Activated CD4-positive, alpha-beta T cell treated with anti-CD3 and anti-CD28 coated beads, Interleukin-2, amount 50 U/mL, for 16 hours (primary cell): Measurements from ENCODE around the gene CDK2.
"Not testable (repeated sequence)": the region's sequence is repeated elsewhere in the genome, so short reads cannot be mapped to it uniquely, and the experiment has no call there.

Experiments used
- DNase-seq: peaks from one replicate; pipeline ENCODE4 v3.0.0-alpha.2; 2020

CDK2 gene

DNA sequence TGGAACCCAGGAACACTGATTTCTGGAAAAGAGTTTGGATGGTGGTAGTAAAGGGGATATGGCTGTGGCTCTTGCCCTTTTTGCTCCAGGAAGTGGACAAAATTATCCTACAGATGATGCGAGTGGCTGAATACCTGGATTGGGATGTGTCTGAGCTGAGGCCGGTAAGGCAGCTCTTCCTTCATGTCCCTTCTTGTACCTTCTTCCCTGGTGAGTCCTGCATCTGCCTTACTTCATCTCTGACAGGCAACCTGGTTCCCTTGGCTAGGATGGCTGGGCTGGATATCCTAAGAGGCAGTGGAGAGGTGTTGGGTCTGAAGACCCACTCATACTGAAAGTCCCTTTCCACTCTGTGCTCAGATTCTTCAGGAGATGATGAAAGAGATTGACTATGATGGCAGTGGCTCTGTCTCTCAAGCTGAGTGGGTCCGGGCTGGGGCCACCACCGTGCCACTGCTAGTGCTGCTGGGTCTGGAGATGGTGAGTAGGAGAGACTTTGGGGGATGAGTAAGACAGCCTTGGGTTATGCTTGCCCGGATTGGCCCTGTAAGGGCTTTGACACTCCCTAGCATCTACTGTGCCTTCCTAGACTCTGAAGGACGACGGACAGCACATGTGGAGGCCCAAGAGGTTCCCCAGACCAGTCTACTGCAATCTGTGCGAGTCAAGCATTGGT lies 27.7 kb upstream of the CDK2 start:
- no peak for DNase-seq

DNA sequence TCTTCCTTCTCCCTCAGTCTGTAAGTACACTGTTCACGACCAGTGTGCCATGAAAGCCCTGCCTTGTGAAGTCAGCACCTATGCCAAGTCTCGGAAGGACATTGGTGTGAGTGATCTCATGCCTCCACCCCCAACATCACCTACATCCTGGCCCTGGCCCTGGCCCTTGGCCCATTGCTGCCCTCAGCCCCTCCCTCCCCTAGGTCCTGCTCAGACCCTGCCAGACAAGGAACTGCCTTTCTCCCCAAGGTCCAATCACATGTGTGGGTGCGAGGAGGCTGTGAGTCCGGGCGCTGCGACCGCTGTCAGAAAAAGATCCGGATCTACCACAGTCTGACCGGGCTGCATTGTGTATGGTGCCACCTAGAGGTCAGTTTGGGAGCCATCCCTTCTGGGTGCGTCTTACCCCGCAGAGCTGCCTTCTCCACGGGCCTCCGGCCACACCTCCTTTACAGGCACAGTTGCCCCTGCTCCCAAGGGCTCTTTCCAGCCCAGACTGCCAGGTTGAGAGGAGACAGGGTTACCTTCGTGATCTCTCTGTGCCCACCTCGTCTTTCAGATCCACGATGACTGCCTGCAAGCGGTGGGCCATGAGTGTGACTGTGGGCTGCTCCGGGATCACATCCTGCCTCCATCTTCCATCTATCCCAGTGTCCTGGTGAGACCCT lies 26.4 kb upstream of the CDK2 start:
- DNase-seq: peak; percentile 91

DNA sequence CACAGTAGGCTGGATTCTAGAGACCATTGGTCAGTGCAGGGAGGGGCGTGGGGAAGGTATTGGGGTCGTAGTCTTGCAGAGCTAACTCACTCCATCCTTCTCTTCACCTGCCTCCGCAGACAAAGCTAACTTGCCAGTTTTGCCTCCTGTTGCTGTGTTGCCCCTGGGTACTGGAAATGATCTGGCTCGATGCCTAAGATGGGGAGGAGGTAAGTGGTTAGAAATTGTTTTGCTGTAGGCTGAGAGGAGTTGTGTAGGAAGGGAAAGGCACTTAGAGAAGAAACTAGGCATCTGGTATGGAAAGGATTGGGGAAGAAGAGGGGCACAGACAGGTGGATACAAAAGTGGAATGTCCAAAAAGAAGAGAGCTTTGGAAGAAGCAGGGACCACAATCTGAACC lies 24.6 kb upstream of the CDK2 start:
- DNase-seq: no peak

DNA sequence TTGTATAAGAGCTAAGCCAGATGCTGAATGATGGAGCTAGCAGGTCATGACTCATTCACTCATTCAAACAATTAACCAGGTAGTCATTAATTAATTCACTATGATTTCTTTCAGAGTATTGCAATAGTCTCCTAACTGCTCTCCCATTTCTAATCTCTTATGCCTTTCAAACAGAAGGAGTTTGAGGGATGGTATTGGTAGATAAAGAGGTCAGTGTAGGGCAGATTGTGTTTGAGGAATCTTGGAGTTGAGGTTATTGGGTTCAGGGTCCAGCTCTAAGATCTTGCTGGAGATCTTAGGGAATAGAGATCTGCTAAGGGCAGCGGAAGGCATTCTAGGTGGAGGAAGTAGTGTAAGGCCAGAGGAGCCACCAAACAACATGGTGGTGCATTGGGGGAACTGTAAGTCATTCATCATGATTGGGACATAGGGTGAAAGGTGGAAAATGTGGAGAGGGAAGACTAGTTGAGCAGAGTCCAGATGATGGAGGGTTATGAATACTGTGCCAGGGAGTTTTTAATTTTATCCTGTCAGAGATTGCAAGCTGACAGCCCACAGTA lies 24.0 kb upstream of the CDK2 start:
- no peak for DNase-seq

DNA sequence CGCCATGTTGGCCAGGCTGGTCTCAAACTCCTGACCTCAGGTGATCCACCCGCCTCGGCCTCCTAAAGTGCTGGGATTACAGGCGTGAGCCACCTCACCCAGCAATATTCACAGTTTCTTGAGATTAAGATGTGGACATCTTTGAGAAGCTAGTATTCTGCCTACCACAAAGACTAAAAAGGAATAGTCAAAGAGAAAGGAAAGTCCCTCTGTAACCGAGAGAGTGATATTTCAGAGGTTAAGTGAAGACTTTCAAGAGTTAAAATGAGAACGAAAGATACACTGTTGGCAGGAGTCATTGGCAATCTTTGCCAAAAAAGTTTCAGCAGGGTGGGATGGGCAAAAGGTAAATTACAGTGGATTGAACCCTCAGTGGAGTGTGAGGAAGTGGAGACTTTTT lies 20.1 kb upstream of the CDK2 start:
- DNase-seq: no peak

DNA sequence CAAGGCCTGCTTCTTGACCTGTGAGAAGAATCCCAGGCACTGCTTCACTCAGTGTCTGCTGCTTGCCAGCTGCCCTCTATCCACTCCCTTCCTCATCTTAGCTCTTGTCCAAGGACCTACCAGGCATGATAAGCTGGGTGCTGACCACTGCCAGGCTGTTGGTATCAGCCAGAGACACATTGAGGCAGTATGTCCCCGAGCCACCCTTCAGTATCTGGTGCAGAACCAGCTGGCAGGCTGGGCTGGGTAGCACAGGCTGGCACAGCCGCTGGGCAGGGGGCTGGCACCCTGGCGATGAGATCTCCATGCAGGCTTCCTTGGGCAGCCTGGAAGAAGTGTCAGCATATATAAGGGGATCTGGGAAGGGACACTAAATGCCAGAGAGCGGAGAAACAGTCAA lies 11.3 kb upstream of the CDK2 start:
- DNase-seq: no peak

DNA sequence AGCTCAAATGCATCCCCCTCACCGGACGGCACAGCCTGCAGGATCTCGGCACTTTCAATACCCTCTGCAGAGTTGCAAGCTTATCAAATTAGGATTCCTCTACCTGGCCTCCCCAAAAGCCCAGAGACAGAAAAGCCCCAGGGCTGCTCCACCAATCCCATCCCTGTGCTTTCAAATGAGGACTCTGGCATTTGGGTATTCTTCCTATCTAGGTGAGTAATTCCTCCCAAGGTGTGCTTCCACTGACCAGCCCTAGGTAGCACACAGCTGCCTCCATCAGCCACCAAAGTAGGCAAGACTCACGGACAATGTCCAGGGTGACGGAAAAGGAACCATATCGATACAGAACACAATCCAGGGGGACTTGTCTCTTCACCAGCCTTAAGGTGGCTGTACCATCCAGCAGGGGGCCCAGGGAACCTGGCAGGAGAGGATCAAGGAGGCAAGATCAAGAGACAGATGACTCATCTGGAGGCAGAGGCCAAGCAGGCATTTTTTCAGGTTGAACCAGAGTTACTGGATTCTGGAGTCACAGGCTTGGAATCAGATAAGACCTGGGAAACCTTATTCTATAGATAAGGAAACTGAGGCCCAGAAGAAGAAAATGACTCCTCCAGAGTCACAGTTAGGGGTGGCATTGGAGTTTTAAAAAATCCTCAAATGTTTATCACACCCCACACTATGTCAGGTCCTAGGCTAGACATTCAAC lies 10.7 kb upstream of the CDK2 start:
- peak; percentile 46 for DNase-seq

DNA sequence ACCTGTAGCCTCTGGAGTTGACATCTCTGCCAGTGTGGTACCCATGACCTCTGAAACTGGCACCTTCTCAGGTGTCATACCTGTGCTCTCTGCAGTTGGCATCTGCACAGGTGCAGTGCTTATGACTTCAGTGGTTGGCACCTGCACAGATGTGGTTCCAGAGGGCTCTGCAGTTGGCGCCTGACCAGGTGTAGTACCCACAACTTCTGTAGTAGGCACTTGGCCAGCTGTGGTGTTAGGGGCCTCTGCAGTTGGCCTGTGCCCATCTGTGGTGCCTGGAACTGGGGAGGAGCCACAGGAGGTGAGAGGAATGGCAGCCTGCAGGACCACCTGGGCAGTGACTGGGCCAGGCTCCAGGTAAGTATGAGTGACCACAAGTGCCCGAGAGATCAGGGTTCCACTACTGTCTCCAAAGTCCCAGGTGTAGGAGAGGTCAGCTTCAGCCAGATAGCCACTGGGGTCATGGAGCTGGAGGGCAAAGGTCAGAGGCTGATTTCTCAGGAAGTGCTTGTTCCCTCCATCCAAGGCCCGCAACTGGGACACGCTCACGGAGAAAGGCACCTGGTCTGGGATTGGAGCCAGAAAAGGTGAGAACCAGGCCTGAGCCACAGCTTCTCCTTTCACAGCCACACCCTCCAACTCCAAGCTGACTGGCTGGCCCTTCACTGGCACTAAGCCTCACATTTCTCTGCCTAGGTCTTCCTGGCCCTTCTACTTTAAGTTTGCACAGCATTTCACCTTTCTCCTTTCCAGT lies 9.3 kb upstream of the CDK2 start:
- DNase-seq: no peak

DNA sequence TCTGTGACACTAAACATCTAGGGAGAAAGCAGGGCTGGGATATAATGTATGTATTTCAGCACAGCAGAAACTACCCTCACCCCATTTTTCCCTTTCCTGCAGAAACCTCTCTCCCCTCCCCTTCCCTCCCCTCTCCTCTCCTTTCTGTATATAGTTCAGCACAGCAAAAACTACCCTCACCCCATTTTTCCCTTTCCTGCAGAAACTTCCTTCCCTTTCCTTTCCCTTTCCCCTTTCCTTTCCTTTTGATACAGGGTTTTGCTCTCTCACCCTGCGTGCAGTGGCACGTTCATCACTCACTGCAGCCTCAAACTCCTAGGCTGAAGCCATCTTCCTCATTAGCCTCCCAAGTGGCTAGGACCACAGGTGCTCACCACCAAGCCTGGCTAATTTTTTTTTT lies 2.9 kb upstream of the CDK2 start:
- no peak for DNase-seq

DNA sequence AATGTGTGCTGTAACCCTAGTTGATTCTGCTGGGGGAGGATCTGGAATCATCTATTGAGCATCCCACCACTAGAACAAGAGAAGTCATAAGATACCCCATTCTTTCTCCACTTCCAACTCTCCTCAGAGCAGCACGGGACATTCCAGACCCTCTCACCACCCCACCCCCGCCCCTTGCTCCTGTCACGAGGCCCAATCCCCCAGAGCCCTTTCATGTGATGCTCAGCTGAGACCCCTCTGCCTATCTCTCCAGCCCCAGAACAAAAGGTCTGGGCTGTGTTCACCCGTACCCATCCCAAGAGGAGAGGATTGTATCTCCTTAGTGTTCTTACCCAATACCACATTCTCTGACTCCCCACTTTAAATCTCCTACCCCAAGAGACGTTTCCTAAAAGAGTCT lies 1.4 kb upstream of the CDK2 start:
- DNase-seq: no peak

DNA sequence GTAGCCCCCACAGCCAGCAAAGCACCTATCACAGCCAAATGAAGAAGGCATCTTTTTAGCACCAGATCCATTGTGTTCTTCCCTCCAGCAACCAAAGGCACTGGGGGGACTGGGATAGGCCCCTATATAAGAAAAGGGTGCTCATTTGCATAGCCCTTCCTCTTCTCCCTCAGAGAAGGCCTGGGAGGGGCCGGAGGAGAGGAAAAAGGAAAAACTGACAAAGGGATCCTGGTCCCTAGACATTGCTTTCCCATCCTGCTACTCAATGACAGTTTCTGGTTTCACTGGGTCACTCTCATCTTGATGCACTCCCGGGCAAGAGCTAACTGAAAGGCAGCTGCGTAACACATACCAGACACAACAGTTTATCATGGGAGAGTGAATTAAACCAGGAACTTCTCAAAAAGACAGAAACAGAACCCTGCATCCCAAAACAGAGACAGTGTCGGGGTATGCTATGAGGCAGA lies 656 bp upstream of the CDK2 start, which contains the start of gene PMEL:
PMEL (minus strand) TSS at position 102 of the 467 bp plus-strand sequence; CDS start at position 71, 31 bp downstream.
- no peak for DNase-seq

DNA sequence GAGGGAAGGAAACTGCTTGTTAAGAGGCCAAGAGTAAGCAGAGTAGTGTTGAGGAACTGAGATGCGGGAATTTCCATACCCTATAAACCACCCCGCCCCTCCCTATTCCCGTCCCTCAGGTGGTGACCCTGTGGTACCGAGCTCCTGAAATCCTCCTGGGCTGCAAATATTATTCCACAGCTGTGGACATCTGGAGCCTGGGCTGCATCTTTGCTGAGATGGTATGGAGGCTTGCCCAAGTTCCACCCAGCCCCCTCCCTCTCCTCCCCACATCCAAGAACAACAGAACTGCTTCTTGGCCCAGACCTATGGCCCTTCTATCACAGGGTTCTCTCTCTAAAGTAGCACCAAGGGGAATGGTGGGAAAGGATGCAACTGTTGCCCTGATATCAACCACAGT lies 2.7 kb downstream of the CDK2 start:
- no peak for DNase-seq

DNA sequence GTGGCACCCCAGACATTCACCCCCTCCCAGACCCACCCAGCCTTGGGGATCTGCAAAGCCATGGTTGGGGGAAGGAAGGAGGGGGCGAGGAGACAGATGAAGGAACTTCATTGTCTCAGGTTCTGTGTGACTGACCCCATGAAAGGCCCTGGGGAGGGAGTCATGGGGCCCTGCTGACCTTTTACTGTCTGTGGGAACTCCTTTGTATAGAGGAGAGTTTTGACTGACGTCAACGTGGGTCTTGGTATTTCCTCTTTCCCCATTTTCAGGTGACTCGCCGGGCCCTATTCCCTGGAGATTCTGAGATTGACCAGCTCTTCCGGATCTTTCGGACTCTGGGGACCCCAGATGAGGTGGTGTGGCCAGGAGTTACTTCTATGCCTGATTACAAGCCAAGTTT lies 4.1 kb downstream of the CDK2 start:
- no peak for DNase-seq

DNA sequence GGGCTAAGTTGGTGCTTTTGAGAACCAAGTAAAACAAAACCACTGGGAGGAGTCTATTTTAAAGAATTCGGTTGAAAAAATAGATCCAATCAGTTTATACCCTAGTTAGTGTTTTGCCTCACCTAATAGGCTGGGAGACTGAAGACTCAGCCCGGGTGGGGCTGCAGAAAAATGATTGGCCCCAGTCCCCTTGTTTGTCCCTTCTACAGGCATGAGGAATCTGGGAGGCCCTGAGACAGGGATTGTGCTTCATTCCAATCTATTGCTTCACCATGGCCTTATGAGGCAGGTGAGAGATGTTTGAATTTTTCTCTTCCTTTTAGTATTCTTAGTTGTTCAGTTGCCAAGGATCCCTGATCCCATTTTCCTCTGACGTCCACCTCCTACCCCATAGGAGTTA lies 5.4 kb downstream of the CDK2 start:
- no peak for DNase-seq

DNA sequence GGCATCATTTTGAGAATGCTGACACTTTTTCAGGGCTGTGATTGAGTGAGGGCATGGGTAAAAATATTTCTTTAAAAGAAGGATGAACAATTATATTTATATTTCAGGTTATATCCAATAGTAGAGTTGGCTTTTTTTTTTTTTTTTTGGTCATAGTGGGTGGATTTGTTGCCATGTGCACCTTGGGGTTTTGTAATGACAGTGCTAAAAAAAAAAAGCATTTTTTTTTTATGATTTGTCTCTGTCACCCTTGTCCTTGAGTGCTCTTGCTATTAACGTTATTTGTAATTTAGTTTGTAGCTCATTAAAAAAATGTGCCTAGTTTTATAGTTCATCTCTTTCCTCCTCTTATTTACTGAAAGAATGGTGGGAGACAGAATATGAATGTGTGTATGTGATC lies 5.8 kb downstream of the CDK2 start:
- DNase-seq: no peak

DNA sequence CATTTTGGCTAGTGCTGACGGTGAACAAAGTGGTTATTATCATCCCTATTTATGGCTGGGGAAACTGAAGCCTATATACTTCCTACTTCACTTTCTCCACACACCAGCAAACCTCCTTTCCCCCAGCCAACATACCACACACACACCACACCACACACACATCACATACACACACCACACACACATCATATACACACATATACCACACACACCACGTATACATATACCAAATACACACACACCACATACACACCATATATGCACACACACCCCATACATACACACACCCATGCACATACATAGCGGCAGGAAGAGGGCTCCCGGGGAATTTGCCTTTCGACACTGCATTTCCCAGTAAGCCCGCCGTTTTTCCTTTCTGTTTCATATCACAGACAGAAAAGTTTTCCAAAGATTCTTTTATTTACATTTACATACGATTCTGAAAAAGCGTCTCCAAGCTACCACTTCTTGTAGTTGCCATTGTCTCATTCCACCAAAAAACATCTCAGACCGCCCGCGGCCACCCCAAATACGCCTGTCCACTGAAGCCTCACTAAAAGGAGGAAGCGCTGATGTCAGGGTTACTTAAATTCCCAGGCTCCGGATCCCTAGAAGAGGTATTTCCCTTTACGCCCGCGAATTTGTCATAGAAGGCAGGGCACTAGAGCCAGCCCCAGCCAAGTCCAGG lies 6.4 kb downstream of the CDK2 start:
- peak; percentile 20 for DNase-seq

DNA sequence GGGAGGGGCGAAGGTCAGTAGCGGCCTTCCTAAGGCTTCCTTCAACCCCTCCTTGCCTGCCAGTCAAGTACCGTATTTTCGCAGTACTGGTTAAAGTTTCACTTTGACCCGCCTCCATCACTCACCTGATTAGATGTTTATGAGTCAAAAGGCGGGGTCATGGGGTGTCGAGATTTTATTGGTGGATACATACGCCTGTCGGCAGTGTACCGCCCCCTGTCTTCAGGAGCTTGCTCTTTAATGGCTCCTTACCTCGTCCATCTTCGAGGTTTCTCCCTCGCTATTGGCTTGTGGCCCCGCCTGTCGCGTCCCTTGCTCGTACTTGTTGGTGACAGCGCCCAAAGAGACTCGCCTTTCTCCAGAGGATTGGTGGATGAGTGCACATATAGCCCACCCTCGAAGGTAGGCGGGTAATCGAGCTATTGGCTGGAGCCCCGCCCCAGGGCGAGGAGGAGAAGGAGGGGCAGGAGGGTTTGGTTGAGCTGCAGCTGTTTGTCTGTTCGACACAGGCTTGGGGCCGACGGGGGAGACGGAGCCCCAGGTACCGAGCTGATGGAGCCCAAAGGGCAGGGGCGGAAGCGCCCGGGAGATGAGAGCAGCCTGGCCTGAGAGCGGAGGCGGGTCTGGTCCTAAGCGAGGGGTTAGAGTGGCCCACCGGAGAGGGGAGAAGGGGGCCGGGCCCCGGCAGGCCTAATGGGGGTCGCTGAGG lies 7.1 kb downstream of the CDK2 start, which contains the start of gene RAB5B:
RAB5B (plus strand) TSS at position 480 of the 709 bp plus-strand sequence. CDS start 12,883 bp downstream, outside the sequence.
- peak; percentile 100 for DNase-seq

DNA sequence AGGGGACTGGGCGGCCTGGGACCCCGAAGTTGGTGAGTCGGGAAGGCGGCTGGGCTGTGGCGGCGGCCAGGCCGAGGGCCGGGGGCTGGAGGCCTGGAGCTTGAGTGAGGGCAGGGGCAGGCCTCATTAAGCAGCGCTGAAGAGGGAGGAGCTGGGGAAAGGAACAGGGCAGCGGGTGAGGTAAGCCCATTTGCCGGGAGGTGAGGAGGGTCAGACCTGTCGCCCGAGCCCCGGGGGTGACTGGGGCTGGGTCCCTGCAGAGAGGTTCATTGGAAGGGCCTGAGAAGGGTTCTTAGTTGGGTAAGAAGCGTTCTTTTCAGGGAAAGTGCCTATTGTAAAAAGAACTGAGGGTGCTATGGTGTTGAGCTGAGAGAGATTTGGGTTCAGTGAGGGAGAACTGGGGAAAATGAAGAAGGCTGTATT lies 7.7 kb downstream of the CDK2 start:
- DNase-seq: peak; percentile 47

DNA sequence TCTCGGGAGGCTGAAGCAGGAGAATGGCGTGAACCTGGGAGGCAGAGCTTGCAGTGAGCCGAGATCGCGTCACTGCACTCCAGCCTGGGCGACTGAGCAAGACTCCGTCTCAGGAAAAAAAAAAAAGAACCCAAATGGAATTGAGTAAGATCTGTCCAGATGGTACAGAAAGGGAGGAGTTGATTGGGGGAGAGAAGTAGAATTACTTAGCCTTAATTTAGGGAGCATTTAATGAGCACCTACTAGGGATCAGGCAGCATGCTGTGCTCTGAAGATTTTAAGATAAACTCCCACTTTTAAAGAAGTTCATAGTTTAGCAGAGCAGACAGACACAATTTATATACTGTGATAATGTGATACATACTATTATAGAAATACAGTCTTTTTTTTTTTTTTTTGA lies 11.8 kb downstream of the CDK2 start:
- no peak for DNase-seq

DNA sequence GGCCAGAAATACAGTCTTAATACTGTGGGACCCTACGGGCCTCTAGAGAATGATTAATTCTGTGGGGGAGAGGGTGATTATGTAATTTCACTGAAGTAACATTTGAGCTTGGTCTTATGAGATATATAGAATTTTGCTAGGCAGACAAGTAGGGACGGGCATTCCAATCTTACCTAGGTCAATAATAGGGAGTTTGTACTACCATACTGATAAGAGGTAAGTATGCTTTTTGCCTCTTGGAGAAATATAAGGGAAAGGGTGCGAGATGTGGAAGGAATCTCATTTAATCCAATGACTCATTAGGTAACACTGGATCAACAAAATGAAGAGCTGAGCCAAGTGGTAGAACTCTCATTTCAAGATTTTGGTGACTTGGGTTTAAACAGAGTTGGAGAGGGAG lies 12.4 kb downstream of the CDK2 start:
- no peak for DNase-seq

DNA sequence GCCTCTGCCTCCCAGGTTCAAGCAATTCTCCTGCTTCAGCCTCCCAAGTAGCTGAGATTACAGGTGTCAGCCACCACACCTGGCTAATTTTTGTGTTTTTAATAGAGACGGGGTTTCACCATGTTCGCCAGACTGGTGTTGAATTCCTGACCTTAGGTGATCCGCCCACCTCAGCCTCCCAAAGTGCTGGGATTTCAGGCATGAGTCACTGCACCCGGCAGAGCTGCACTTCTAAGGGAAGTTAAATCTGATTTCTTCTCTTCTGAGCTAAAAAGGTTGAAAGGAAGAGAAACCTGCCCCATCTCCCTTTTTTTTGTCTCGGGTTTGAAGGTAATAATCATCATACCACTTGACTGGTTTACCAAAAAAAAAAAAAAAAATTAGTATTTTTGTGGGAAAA lies 15.3 kb downstream of the CDK2 start:
- not testable (repeated sequence) for DNase-seq
